NCI-H1048 (cell line): ENCODE results near the gene NRAS.
A peak's percentile ranks its signal among the peaks of the same experiment; 100 is the strongest.
"Not testable (repeated sequence)": the region's sequence is repeated elsewhere in the genome, so short reads cannot be mapped to it uniquely, and the experiment has no call there.

ENCODE experiments used
- DNase-seq: peaks from one replicate; lab custom pipeline; 2025; lab: John Stamatoyannopoulos, UW

Gene NRAS

DNA sequence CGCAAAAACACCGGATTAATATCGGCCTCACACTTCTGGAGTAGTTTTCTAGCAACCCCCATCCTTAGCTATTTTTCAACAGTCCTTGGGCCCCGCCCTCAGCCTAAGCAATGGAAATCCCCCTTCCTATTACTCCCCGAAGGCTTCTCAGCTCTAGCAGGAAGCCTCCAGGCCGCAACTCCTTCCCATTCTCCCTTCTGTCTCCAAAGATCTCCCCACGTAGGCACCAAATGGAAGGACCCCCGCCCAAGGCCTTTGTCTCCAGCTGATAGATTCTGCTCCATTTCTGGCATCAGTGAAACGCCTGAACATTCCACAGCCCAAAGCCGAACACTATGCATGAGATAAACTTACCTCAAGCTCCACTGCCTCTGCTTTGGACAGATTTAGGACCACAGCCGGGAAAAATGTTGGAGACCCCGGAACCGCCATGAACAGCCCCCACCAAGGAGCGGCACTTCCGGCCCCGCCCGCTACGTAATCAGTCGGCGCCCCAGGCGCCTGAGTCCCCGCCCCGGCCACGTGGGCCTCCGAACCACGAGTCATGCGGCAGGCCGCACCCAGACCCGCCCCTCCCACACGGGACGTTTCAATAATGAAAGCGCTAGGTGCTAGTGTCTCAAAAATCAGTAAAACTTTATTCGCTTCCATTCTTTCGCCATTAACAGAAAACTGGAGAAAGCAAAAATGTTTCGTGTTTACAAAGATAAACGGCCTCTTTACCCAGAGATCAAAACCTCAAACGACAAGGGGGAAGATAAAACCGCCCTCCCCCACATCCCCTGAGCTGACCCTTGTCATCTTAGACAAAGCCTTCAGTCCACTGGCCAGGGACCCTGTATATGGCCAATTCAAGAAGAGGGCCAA is at the start of gene NRAS:
Gene NRAS, minus strand, starts transcription at position 468 of the 867 bp plus-strand sequence. CDS start 611 bp downstream, outside the sequence.
- peak; percentile 70 for DNase-seq

DNA sequence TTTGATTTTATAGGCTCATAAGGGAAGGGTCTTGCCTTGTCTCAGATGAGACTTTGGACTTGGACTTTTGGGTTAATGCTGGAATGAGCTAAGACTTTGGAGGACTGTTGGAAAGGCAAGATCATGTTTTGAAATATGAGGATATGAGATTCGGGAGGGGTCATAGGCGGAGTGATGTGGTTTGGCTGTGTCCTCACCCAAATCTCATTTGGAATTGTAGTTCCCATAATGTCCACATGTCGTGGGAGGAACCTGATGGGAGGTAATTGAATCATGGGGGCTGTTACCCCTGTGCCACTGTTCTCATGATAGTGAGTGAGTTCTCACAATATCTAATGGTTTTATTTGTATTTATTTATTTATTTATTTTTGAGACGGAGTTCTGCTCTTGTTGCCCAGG is 48.1 kb upstream of the NRAS start:
- DNase-seq, result no peak

DNA sequence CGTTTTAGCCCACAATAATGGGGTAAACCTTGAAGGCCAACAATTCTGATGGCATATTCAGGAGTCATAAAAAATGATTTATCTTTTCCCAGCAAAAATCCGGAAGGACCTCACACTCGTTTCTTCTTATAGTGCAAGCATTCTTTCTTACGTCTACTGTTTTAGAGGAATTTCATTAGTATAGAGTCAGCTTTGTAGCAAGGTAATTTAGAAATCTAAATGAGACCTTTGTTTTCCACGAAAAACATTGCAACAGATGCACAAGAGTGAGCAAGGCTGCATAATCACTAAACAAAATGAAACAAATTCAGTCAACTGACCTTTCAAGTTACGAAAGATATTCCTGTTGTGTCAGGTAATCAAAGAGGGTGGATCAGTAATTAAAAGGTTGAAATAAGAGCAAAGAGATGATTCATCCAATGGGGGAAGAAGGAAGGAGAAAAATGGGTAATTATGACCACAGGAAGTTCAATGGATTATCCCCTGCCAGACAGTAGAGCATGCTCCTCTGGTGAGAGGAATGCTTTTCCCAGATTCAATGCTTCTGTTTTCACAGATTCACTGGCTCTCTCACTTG is 41.8 kb upstream of the NRAS start:
- no peak for DNase-seq

DNA sequence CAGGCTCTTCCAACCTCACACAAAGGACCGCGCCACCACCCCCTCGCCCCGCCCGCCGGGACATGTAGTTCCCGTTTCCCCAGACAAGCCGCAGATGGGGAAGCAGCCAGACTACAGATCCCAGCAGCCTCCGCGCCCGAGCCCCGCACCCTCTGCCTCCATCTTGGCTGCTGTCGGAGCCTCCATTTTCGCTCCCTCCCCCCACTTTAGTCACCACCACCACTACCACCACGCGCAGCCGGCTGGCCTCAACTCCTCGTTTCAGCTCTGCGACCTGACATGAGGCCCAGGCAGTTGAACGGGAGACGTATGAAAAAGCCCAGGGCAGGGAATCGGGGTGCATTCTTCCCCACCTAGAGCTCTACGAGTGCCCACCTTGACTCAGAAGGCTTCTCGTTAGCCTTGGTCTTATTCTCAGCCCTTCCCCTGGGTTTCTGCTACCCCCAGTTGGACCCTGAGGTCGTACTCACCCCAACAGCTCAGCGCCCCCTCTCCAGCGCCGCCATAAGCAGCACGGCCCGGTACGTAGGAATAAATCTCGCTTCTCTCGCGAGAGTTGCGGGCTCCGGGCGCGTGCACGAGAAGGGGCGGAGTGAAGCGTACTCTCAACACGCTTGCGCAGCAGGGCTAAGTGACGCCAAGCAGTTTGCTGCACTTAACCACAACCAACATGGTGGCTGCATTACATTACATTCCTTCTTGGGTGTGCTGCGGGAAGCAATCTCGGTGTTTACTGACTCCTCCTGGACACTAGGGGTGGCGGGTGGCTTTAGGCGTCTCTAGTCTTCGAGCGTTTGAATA is 41.1 kb upstream of the NRAS start, which contains the start of gene CSDE1:
Gene CSDE1, minus strand, starts transcription at position 530 of the 801 bp plus-strand sequence. CDS start 18,094 bp downstream, outside the sequence.
- DNase-seq, result peak; percentile 95

DNA sequence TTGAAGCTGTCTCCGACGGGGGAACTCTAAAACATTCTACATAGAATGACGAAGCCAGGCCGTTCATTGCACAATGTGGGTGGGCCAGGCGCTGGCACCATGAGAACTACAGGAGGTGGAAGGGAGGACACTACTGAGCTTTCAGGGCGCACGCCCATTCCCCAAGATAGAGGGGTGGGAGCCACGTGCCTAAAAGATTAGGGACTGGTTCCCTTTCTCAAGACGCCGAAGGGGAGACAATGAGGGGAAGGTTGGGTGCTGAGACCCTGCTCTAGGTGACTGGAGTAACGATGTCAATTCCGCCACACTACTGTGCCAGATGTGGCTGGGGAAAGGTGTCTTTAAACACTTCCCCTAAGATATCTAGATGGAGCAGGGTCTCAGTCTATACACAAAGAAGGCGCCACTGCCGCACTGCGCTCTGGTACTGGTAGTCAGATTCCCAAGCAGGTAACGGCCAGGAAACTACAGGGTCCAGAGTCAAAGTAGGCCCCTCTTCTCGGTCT is 40.4 kb upstream of the NRAS start:
- DNase-seq, result no peak

DNA sequence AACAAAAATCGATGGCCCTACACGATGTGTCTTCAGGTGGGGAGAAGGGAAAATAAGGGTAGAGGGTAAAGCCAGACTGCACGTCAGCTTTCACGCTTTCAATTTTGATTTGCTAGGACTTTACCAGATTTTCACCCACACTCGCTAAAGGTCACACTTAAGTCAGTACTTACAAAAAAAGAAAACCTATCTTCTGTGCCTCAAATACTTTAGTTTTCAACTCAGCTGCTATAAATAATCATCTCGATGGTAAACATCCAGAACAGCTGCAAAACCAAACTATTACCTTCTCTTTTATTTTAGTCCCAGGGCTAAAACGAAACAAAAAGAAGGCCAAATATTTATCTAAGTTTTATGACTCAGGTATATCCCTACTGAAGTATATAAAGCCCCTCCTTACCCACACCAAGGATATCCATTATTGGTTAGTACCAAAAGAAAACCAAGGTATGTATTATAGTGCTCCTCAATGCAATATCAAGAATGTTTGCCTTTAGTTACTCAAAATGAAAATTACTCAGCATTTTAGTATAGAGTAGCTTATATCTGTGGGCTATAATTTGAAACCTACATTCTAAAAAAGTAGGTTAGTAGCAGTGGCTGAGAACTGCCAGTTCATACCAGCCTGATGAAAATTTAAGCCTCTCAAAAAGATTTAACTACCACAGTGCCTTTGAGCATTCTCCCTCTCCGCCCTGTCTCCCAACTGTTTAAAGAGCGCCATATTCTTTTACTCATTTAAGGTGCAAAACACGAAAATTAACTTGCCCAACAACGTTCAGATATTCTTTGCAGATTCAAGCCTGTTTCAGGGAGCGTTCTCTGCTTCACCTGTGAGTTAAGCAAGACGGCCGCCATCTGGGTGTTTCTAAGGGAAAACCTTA is 39.7 kb upstream of the NRAS start:
- DNase-seq, result no peak

DNA sequence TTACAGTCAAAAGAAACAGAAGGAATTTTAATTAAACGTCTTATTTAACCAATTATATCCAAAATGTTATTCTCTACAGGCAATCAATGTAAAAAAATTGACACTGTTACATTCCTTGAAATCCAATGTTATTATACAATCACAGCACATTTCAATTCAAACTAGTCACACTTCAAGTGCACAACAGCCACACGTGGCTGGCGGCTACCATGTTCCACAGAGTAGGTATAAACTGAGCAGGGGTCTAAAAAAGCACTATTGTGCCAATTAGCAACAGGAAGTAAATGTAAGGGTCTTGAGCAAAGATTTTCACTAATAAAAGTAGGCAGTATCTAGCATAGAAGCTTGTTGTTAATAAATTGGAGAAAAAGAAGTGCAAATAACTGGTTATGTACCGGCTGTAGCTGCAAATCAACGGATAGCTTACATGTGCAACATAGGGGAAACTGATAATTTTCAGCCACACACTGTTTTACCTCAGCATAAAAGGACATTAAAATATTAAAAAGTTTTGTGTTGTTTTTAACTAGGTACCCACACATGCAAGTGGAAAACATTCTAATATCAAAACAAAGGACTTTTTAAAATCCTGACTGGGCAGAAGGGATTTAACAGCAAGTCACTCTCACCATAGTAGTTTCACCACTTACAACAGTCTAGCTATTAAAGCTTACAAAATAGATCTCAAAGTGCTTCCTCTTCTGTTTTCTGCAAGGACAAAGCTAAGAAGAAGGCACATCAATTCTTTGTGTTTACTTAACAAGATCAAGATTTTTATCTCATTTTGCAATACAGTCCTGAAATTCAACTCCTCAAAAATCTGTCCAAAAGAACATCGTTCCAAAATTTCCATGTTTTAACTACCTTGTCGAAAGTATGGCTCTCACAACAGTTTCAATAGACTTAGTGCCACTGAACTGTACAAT is 38.7 kb upstream of the NRAS start:
- DNase-seq, result no peak

DNA sequence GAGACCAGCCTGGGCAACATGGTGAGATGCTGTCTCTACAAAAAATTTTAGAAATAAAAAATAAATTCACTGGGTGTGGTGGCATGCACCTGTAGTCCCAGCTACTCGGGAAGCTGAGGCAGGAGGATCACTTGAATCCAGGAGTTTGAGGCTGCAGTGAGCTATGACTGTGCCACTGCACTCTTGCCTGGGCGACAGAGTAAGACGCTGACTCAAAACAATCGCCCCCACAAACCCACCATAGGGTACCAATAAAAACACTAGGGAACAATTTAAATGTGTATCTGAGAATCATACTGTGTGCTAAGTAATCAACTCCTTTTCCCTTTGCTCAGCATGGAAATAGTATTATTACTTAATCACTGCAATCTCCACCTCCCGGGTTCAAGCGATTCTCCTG is 37.1 kb upstream of the NRAS start:
- not testable (repeated sequence) for DNase-seq

DNA sequence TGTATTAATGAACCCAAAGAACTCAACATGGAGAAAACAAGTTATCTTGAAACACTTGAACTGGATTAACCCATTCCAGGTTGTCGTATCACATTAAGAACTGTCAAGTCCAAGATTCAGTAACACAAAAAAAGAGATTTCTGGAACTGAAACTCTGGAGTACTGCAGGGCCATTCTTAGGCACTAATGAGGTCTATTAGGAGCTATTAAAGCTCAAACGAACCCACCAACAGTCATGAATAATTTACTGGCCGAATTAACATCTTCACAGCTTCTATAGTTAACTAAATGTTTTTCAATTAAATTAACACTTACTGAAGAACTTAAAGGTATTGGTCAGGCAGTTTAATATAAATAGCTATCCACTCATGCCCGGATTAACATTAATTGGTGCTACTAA is 36.6 kb upstream of the NRAS start:
- DNase-seq, result no peak

DNA sequence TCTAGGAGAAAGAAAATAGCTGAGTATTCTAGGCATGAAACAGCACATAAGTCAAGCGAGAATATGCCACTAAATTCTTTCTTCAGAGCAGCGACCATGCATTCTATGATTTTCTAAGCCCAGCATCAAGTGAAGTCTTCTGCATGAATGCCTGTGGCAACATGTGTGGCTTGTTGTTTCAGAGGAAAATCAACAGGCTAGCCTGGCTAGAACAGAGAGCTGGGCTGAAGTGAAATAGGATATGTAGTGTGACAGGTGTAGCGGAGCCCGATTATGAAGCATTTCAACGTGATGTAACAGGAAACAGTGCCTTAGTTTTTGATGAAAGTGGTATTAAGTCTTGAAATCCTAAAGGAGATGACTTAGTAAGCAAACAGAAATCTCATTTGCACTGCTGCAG is 34.2 kb upstream of the NRAS start:
- DNase-seq, result no peak

DNA sequence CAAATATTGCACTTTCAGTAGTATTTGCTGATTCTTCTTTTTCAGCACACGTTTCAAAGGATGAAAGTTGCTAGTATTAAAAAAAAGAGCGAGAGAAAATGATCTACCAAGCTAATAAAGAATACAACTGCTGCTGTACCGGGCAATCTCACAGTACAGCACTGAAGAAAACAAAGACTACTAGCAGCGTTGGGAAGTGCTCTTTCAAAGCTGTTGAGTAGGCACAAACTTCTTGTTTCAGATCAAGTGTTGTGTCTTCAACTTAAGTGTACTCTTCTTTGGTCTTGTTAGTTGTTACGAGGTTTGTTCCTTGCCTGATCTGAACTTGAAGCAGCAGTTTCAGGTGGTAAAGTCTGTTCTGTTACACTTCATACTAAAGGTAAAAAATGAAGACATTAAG is 33.3 kb upstream of the NRAS start:
- DNase-seq, result no peak

DNA sequence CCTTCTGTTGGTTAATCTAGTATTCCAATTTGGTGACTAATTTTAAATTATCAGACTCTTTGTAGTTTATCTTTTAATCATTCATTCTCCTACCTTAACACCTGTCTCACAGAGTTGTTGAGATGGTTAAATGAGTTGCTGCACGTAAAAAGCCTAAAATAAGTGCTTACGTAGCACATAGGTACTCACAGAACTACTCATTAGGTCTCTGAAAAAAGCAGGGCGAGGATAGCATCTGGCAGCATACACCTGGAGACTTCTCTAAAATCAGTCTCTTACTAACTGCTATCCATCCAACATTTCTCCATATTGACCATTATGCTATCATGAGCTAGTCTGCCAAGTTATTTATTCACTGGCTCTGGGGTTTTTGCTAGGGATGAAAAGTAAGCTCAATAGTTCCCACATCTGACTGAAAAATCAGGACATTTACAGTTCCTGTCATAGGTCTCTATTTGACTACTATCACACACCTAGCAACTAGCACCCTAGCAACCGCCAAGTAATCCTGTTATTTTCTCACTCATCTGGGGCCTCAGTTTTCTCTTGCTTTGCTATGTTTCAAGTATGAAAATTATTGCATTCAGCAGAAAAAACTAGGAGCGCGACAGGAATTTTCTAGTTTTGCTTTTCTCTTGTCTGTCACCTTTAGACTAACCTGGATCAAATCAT is 30.0 kb upstream of the NRAS start:
- no peak for DNase-seq

DNA sequence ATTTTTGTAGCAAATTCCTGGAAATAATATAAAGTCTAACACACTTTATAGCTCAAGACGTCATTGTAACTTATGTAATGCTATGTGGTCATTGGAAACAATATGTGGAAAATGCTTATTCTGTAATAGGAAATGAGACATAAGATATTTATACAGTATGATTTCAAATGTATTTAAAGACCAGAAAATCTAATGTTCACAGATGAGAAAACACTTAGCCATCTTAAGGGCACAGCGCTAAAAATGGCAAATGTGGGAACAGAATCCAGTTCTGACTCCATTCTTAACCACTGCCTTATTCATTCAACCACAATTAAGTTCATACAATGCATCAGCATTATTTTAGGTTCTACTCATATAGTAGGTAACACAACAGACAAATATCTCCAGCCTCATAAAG is 28.7 kb upstream of the NRAS start:
- DNase-seq, result no peak

DNA sequence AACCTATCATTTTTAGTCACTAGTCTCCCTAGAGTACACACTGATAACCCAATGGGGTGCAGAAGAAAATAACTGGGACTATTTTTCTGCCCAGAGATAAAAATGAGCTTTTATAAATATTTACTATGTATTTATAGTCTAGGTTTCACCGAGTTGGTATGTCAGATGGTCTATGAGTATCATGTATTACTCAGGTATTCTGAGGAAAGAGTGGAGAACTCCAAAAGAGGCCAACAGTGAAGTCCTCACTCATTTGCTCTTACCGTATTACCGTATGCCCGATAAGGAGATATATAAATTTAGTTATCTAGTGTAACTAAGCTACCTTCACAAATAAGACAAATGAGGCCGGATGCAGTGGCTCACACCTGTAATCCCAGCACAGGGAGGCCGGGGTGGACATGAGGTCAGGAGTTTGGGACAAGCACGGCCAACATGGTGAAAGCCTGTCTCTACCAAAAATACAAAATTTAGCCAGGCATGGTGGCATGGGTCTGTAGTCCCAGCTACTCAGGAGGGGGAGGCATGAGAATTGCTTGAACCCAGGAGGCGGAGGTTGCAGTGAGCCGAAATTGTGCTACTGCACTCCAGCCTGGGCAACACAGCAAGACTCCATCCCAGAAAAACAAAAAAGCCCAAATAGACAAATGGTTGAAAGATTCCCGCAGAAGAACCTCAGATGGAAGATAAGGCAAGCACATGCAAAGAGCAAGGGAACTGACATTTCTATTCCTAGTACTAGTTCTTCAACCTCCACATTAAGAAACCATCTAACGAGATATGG is 25.6 kb upstream of the NRAS start:
- DNase-seq, result no peak

DNA sequence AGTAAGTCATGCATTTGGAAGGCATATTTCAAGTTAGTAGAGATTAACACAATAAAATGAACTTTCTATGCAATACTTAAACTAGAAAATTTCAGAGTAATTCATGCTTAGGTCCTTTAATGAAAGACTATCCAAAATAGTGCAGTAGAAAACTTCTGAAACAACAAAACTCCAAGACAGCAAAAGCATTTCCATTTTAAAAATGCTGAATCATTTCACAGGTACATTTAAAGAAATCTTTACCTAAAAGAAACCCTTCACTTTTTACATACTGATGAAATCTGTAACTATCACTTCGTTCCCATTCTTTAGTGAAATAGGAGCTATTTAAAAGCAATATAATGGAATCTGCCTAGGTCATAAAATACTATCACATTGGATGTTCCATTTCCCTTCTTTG is 23.8 kb upstream of the NRAS start:
- no peak for DNase-seq

DNA sequence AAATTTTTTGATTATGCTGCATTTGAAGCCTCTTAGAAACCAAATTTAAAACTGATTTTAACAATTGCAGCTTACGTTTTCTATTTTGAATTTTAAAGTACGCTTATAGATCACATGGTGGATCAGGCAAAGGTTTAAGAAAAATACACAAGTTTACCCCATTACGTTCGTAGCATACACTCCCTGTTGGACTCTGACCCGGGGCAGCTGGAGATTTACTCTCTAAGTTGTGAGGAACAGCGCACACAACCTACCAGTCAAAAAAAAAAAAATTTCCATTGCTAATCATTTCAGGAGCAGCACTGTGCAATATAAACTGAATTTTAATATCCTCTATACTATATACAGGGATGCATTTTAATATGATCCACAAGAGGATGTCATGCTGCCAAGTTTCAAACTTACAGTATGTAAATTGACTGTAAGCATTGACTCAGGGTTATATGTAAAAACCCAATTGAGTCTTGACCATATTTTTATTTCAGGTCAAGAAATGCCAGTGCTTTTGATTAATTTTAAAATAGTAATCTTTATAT is 20.8 kb upstream of the NRAS start:
- DNase-seq, result no peak

DNA sequence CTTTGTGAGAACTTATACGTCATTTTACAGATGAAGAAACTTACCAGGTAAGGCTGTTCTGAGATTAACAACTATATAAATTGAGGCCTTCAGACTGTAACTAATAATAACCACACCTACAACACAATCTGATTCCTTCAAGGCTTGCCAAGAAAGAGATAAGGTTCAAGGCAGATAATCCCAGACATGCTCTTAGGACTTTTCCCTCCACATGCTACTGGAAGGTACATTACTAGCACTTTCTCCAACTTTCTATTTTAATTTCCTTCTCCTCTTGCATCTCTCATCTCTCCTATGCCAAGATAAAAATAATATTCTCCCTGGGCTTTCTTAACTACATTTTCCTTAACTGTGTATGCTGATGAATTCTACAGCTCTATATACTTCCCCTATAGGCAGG is 18.9 kb upstream of the NRAS start:
- DNase-seq, result no peak

DNA sequence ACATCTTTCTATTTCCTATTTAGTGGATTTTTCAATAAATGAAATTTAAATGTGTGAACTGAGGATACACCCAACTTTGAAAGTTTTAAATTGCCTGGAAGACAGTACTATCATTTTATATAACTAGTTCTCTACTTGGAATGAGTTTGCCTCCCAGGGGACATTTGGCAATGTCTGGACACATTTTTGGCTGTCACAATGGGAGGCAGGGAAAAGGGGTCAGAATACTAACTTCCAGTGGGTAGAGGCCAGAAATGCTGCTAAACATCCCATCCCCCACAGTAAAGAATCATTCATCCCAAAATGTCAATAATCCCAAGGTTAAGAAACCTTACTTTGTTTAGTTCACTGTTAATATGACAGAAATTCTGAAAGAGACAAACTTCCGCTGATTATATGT is 13.2 kb upstream of the NRAS start:
- DNase-seq, result no peak

DNA sequence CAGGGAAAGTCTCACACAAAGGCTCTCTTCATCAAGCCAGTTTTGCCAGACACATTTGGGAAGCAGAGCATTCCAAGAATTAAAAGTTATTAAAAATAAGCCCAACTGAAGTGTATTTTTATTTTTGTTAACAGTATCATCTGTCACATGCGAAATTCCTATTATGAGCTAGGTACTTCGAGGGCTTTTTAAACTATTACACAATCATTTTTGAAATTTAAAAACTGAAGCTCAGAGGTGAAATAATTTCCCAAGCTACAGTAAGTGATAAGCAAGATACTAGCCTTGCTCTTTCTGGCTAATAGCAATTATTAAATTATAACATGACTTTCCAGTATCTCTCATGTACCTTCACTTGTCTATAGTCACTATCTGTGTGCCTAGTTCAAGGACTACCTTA is 12.0 kb upstream of the NRAS start:
- no peak for DNase-seq
